Measurements from ENCODE around the gene CSPG4. TPM values are rescaled to one million over a fixed set of nuclear protein-coding genes. Genes with fewer than 3 reads are reported as not detected.

The CSPG4 gene
- total and polyA plus RNA-seq, 2 of the 8 experiments (the other 6 are each of a cell fraction or from before 2014, with no cell fraction given): 1.4 to 3.0 TPM

DNA sequence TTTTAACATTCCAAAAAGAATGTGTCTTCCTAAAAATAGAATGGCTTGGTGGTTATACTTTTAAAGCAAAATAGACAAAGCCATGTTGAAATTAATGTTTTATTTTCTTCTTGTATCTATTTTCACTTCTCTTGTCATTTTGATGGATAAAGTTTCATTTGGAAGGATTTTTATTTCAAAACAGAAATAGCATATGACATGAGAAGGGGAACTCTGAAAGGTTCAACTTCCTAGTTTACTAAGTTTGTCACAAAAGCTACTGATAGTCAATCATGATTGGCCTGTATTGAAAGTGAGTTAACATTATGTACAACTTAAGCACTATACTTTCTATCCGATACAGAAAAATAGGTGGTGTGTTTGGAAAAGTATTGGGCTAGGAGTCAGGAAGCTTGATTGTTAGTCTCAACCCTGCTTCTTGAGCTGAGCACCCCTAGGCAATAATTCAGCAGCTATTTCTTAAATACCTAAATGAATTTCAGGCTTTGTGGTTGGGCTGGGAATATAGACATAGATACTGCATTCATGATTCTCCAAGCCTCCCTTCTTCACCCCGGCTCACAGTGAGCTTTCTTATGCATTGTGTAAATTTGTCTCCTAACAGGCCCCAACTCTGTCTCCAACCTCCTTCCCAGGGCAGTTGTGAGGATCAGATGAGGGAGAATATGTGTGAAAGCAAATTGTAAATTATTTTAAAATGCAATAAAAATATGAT is 46.9 kb upstream of the CSPG4 start:
- ChIA-PET CTCF (ENCODE audit: partially characterized antibody) (interaction anchor here (0.6 to 1.4 kb wide), 3 partner anchors 27 to 163 kb away, joined by 3 to 6 read pairs (median 3); no protein-coding TSS in a partner anchor), POLR2A (ENCODE audit: partially characterized antibody) (interaction anchor here (0.7 to 1.5 kb wide), 5 partner anchors 13 to 167 kb away, joined by 3 to 5 read pairs (median 3); no protein-coding TSS in a partner anchor)
- Histone ChIP-seq H4K5ac (ENCODE audit: insufficient read length, low read depth, low read length) (no peak overlapping the region), H2AK5ac (ENCODE audit: low read depth, low read length) (no peak overlapping the region), H3K4me3 (ENCODE audit: extremely low read depth in 1 of 4, insufficient read depth in 2 of 4, low read depth in 3 of 4, low read length in 4 of 4) (no peak overlapping the region), H3K27ac (ENCODE audit: low read depth, low read length) (no peak overlapping the region), H2BK5ac (ENCODE audit: low read depth, low read length) (no peak overlapping the region), H3K36me3 (ENCODE audit: control insufficient read depth in 2 of 4, insufficient read depth in 4 of 4, low read length in 3 of 4) (no peaks in the 10 kb centered on the region), H3K56ac (replicated peaks; ENCODE audit: insufficient read length, low read depth, low read length) (no peak overlapping the region), H3K79me2 (ENCODE audit: control insufficient read depth in 1 of 2, insufficient read depth in 2 of 2, low read length in 2 of 2) (no peaks in the 10 kb centered on the region), H3K23ac (ENCODE audit: insufficient read length) (no peak overlapping the region), H3K14ac (ENCODE audit: insufficient read length) (no peak overlapping the region), H3K4me1 (replicated peaks in 1 of 4; ENCODE audit: control insufficient read depth in 3 of 4, insufficient read depth in 4 of 4, low read length in 3 of 4) (peaks cover 0 to 6% (median 1%) of the 10 kb centered on the region in 4 experiments; a peak in 2 of 7 replicates), H4K8ac (ENCODE audit: extremely low read depth, insufficient read depth, low read length) (no peak overlapping the region), H2BK12ac (ENCODE audit: low read depth, low read length) (no peak overlapping the region), H2BK20ac (ENCODE audit: low read length) (no peak overlapping the region), H3K79me1 (ENCODE audit: low read depth, low read length) (no peaks in the 10 kb centered on the region), H3K9ac (replicated peaks in 1 of 4; ENCODE audit: extremely low read depth in 1 of 4, low read depth in 3 of 4, low read length in 3 of 4) (no peak overlapping the region), H4K20me1 (replicated peaks in 1 of 2; ENCODE audit: control insufficient read depth in 1 of 2, insufficient read depth in 2 of 2, low read length in 2 of 2) (no peaks in the 10 kb centered on the region), H3K23me2 (ENCODE audit: low read depth, low read length) (no peaks in the 10 kb centered on the region), H2BK15ac (ENCODE audit: low read length) (no peak overlapping the region), H3K4me2 (ENCODE audit: insufficient read depth in 1 of 2, low read depth in 2 of 2, low read length in 2 of 2) (no peak overlapping the region), H3K18ac (ENCODE audit: extremely low read depth, low read length) (no peak overlapping the region), H3K9me3 (ENCODE audit: insufficient read depth in 2 of 2, low read depth in 1 of 2, low read length in 1 of 2) (no peaks in the 10 kb centered on the region), H2BK120ac (replicated peaks; ENCODE audit: low read depth, low read length) (no peak overlapping the region), H3K27me3 (replicated peaks in 1 of 4; ENCODE audit: control insufficient read depth in 3 of 4, extremely low read depth in 1 of 4, insufficient read depth in 3 of 4, low read length in 3 of 4) (no peaks in the 10 kb centered on the region), H3K4ac (replicated peaks; ENCODE audit: insufficient read length, low read depth, low read length) (no peak overlapping the region), H4K91ac (replicated peaks; ENCODE audit: insufficient read length, low read length) (no peak overlapping the region), H2AFZ (ENCODE audit: low read length) (no peak overlapping the region)
- FAIRE-seq (no peak), DNase-seq (ENCODE audit: low read depth in 1 of 2, low spot score in 2 of 2) (no peak)
- WGBS, 2 experiments (ENCODE audit: extremely low coverage in 1 of 2, insufficient coverage in 1 of 2, insufficient read length in 1 of 2, insufficient replicate concordance in 2 of 2, low coverage in 1 of 2, low lambda C conversion rate in 2 of 2, missing lambda C conversion rate in 1 of 2): 72% methylated on average over 2 of the region's 2 CpGs; no CpG with 5 or more reads in 1 of the 2 experiments
- TF ChIP-seq KDM4A (IDR thresholded peaks at IDR 0.05; ENCODE audit: low read depth, low read length, severe bottlenecking) (no peak), TBP (IDR thresholded peaks at IDR 0.05; ENCODE audit: low read depth, low read length) (no peak), CHD2 (IDR thresholded peaks at IDR 0.05; ENCODE audit: low read length) (no peak), RNF2 (IDR thresholded peaks at IDR 0.05; ENCODE audit: borderline replicate concordance, low read depth, low read length, missing control alignments, poor library complexity, severe bottlenecking) (no peak), SUZ12 (IDR thresholded peaks at IDR 0.05; ENCODE audit: low read length) (no peak), CREB1 (IDR thresholded peaks at IDR 0.05) (no peak), FOSL1 (IDR thresholded peaks at IDR 0.05; ENCODE audit: insufficient read depth, low read depth, low read length) (no peak), TEAD4 (IDR thresholded peaks at IDR 0.05; ENCODE audit: low read depth, low read length) (no peak), BCL11A (IDR thresholded peaks at IDR 0.05; ENCODE audit: low read depth in 2 of 2, low read length in 2 of 2) (no peak)
- TF ChIP-seq, protein P1, sequence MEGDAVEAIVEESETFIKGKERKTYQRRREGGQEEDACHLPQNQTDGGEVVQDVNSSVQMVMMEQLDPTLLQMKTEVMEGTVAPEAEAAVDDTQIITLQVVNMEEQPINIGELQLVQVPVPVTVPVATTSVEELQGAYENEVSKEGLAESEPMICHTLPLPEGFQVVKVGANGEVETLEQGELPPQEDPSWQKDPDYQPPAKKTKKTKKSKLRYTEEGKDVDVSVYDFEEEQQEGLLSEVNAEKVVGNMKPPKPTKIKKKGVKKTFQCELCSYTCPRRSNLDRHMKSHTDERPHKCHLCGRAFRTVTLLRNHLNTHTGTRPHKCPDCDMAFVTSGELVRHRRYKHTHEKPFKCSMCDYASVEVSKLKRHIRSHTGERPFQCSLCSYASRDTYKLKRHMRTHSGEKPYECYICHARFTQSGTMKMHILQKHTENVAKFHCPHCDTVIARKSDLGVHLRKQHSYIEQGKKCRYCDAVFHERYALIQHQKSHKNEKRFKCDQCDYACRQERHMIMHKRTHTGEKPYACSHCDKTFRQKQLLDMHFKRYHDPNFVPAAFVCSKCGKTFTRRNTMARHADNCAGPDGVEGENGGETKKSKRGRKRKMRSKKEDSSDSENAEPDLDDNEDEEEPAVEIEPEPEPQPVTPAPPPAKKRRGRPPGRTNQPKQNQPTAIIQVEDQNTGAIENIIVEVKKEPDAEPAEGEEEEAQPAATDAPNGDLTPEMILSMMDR (IDR thresholded peaks at IDR 0.05; ENCODE audit: control extremely low read depth in 1 of 3, insufficient read depth in 1 of 3, low read depth in 1 of 3, low read length in 3 of 3): no peak

Data from H1 (cell line).